RPMI7951 (cell line): ENCODE results near the gene AGPAT4. TPM values are rescaled to one million over a fixed set of nuclear protein-coding genes. Genes with fewer than 3 reads are reported as not detected.
A peak's percentile ranks its signal among the peaks of the same experiment; 100 is the strongest.

Experiments
- DNase-seq: peaks from one replicate; pipeline ENCODE4 v3.0.0-alpha.2; 2012; ENCODE audit warnings: low read depth
- total RNA-seq: library from RNA; depleted of rRNA; stranded (reverse); fragments of >200 nt; shearing (Covaris generic); gene quantifications from 2 replicates; pipeline ENCODE4 v1.2.3, GENCODE V29; 2014

Gene AGPAT4
- total RNA-seq, 1 experiment from 2014 or later, result 16.2 TPM

- no peak for DNase-seq
Measured at GRCh38 chr6:161255518-161255917, 18.3 kb downstream of the AGPAT4 start.

- no peak for DNase-seq
Measured at GRCh38 chr6:161254464-161255253, 19.2 kb downstream of the AGPAT4 start.

GRCh38 chr6:161254126-161254463 lies 19.8 kb downstream of the AGPAT4 start:
- DNase-seq, result no peak

GRCh38 chr6:161251345-161251744 lies 22.5 kb downstream of the AGPAT4 start:
- no peak for DNase-seq

- no peak for DNase-seq
Measured at GRCh38 chr6:161249327-161249726, 24.5 kb downstream of the AGPAT4 start.

GRCh38 chr6:161246725-161247124 lies 27.1 kb downstream of the AGPAT4 start:
- DNase-seq, result no peak

- DNase-seq, result no peak
Measured at GRCh38 chr6:161245363-161245762, 28.5 kb downstream of the AGPAT4 start.

- DNase-seq, result no peak
Measured at GRCh38 chr6:161244725-161245124, 29.1 kb downstream of the AGPAT4 start.

GRCh38 chr6:161242779-161243693 lies 30.8 kb downstream of the AGPAT4 start:
- DNase-seq, result peak; percentile 77

GRCh38 chr6:161242113-161242512 lies 31.7 kb downstream of the AGPAT4 start:
- DNase-seq, result no peak

GRCh38 chr6:161239001-161239400 lies 34.9 kb downstream of the AGPAT4 start:
- no peak for DNase-seq

- DNase-seq, result no peak
Measured at GRCh38 chr6:161238500-161238899, 35.4 kb downstream of the AGPAT4 start.

- no peak for DNase-seq
Measured at GRCh38 chr6:161238081-161238480, 35.8 kb downstream of the AGPAT4 start.

GRCh38 chr6:161237176-161237575 lies 36.7 kb downstream of the AGPAT4 start:
- DNase-seq, result no peak

GRCh38 chr6:161235776-161236633 lies 37.9 kb downstream of the AGPAT4 start:
- no peak for DNase-seq

- DNase-seq, result peak; percentile 97
Measured at GRCh38 chr6:161233986-161234661, 39.7 kb downstream of the AGPAT4 start.

- no peak for DNase-seq
Measured at GRCh38 chr6:161232467-161232866, 41.4 kb downstream of the AGPAT4 start.

- DNase-seq, result no peak
Measured at GRCh38 chr6:161232010-161232409, 41.9 kb downstream of the AGPAT4 start.

- no peak for DNase-seq
Measured at GRCh38 chr6:161230339-161230738, 43.5 kb downstream of the AGPAT4 start.

- peak; percentile 92 for DNase-seq
Measured at GRCh38 chr6:161228921-161229591, 44.8 kb downstream of the AGPAT4 start.

GRCh38 chr6:161228096-161228495 lies 45.8 kb downstream of the AGPAT4 start:
- DNase-seq, result peak; percentile 40
